H1 (cell line): ENCODE data around the gene ANKRD66. TPM values are rescaled to one million over a fixed set of nuclear protein-coding genes. Genes with fewer than 3 reads are reported as not detected.

ENCODE experiments used
- CHD1 ChIP-seq: IDR thresholded peaks from 2 replicates; pipeline ENCODE4 v1.6.1; 2012; ENCODE audit warnings: low read depth, low read length, improper control_type of control experiment
- CREB1 ChIP-seq: IDR thresholded peaks from 2 replicates; pipeline ENCODE4 v1.6.1; 2012; ENCODE audit warnings: inconsistent platforms
- EGR1 ChIP-seq: IDR thresholded peaks from 2 replicates; pipeline ENCODE4 v1.6.1; 2011; ENCODE audit warnings: low read depth, low read length, borderline replicate concordance
- EZH2 ChIP-seq: fragments of 200-600 bp; sonication (generic); IDR thresholded peaks from 2 replicates; pipeline ENCODE4 v1.7.1; 2012; ENCODE audit warnings: low read depth, mild to moderate bottlenecking, moderate library complexity, low read length, inconsistent platforms; ENCODE audit not compliant: severe bottlenecking
- FOSL1 ChIP-seq: IDR thresholded peaks from 2 replicates; pipeline ENCODE4 v1.6.1; 2011; ENCODE audit warnings: mild to moderate bottlenecking, low read depth, low read length, moderate library complexity; ENCODE audit not compliant: insufficient read depth
- GTF2F1 ChIP-seq: IDR thresholded peaks from 2 replicates; pipeline ENCODE4 v1.6.1; 2012; ENCODE audit warnings: low read depth, low read length, improper control_type of control experiment, borderline replicate concordance
- MAX ChIP-seq: IDR thresholded peaks from 2 replicates; pipeline ENCODE4 v1.6.1; 2012; ENCODE audit warnings: inconsistent platforms
- polyA plus RNA-seq, 7 experiments: library from polyadenylated mRNA; depleted of rRNA in 3 of 7; stranded (reverse) in 5 of 7; unstranded in 2 of 7; fragments of >200 nt in 5 of 7; fragments of 200-250 nt in 2 of 7; gene quantifications; 1 replicate in 5 of 7; 2 replicates in 1 of 7; 4 replicates in 1 of 7; pipeline versions ENCODE4 v1.2.1 to v1.2.3, GENCODE V29; 2011 to 2013; ENCODE audit warnings: missing spikeins in 2 of 7, mixed read lengths in 2 of 7
- total RNA-seq: library from RNA; stranded (reverse); fragmentation: NEBNext Ultra II Directional; extraction: Animal tissue kit (Norgen Biotek cat#: 25700); gene quantifications from 2 replicates; pipeline ENCODE4 v1.2.1, GENCODE V29; 2021

ANKRD66 gene
- total and polyA plus RNA-seq, 2 of the 8 experiments (the other 6 are each of a cell fraction or from before 2014, with no cell fraction given) = 0.05 TPM; not detected in 1

GRCh38 chr6:46789434-46790354, 43.0 kb downstream of the ANKRD66 start (continued):
- TF ChIP-seq EZH2 (no peak), FOSL1 (no peak), CREB1 (no peak), CHD1 (no peak), MAX (no peak), EGR1 (no peak), GTF2F1 (no peak)
